Measurements from ENCODE around the gene RXRG.

RXRG gene

DNA sequence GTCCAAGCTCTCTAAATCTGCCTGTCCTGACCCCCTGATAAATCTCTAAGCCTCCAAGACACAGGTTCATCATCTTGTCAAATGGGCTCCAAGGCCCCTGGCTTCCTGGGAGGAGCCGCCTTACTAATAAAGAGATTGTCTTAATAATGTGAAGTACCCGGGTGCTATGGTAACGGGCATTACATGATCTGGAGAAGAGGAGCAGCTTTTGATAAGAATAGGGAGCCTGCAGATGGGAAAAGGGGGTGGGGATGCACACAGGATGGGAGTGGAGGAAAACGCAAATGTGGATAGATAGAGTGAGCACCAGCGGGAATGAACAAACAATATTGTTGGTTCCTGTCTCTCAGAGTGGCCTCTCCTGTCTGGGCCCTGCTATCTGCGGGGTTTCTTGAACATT lies 11.9 kb upstream of the RXRG start:
- H3K9me3 ChIP-seq (ENCODE audit: insufficient read depth, low read length): no peaks in the 10 kb centered on the region
- no peak overlapping the region for H3K27ac ChIP-seq (ENCODE audit: low read length)
- H3K36me3 ChIP-seq (replicated peaks; ENCODE audit: low read depth, low read length): no peaks in the 10 kb centered on the region
- H3K4me3 ChIP-seq (ENCODE audit: low read length): no peak overlapping the region
- H3K27me3 ChIP-seq (ENCODE audit: low read depth, low read length): peaks cover 69% of the 10 kb centered on the region
- H3K4me2 ChIP-seq (ENCODE audit: low read length): no peak overlapping the region
- H4K20me1 ChIP-seq (ENCODE audit: insufficient read depth, low read length): no peaks in the 10 kb centered on the region
- H3K79me2 ChIP-seq (ENCODE audit: low read length): no peaks in the 10 kb centered on the region
- H3K4me1 ChIP-seq (ENCODE audit: low read length): no peaks in the 10 kb centered on the region
- TF ChIP-seq, protein P1, sequence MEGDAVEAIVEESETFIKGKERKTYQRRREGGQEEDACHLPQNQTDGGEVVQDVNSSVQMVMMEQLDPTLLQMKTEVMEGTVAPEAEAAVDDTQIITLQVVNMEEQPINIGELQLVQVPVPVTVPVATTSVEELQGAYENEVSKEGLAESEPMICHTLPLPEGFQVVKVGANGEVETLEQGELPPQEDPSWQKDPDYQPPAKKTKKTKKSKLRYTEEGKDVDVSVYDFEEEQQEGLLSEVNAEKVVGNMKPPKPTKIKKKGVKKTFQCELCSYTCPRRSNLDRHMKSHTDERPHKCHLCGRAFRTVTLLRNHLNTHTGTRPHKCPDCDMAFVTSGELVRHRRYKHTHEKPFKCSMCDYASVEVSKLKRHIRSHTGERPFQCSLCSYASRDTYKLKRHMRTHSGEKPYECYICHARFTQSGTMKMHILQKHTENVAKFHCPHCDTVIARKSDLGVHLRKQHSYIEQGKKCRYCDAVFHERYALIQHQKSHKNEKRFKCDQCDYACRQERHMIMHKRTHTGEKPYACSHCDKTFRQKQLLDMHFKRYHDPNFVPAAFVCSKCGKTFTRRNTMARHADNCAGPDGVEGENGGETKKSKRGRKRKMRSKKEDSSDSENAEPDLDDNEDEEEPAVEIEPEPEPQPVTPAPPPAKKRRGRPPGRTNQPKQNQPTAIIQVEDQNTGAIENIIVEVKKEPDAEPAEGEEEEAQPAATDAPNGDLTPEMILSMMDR (IDR thresholded peaks at IDR 0.05; ENCODE audit: low read depth, low read length): no peak
- no peak overlapping the region for H3K9ac ChIP-seq (ENCODE audit: low read length)
- H2AFZ ChIP-seq (ENCODE audit: low read depth, low read length): no peak overlapping the region

GRCh38 chr1:165456114-165456513 lies 11.2 kb upstream of the RXRG start:
- H3K4me1 ChIP-seq (ENCODE audit: low read length): no peaks in the 10 kb centered on the region
- H3K4me2 ChIP-seq (ENCODE audit: low read length): no peak overlapping the region
- H4K20me1 ChIP-seq (ENCODE audit: insufficient read depth, low read length): no peaks in the 10 kb centered on the region
- no peak overlapping the region for H3K9ac ChIP-seq (ENCODE audit: low read length)
- H3K4me3 ChIP-seq (ENCODE audit: low read length): no peak overlapping the region
- no peak overlapping the region for H2AFZ ChIP-seq (ENCODE audit: low read depth, low read length)
- H3K36me3 ChIP-seq (replicated peaks; ENCODE audit: low read depth, low read length): no peaks in the 10 kb centered on the region
- no peak overlapping the region for H3K27ac ChIP-seq (ENCODE audit: low read length)
- TF ChIP-seq EZH2phosphoT487 (IDR thresholded peaks at IDR 0.05; ENCODE audit: low read depth): no peak
- TF ChIP-seq, protein P1 (IDR thresholded peaks at IDR 0.05; ENCODE audit: low read depth, low read length): no peak
- H3K9me3 ChIP-seq (ENCODE audit: insufficient read depth, low read length): no peaks in the 10 kb centered on the region
- H3K27me3 ChIP-seq (ENCODE audit: low read depth, low read length): peaks cover 68% of the 10 kb centered on the region
- H3K79me2 ChIP-seq (ENCODE audit: low read length): no peaks in the 10 kb centered on the region

DNA sequence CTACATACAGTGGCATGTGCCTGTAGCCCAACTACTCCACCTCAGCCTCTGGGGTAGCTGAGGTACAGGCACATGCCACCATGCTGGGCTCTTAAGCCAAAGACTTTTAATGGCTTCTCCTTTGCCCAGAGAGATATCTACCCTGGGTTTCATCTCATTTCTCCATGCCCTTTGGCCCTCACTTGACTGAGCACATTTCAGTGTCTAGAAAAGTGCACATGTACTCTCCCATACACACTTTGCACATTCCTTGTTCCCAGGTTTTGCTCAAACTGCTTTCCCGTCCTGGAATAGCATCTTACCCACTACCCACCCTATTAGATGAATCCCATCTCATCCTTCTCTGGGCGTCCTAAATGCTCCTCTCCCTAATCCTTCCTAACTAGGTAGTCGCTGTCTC lies 10.2 kb upstream of the RXRG start:
- Histone ChIP-seq H3K9me3 (ENCODE audit: insufficient read depth, low read length) (no peaks in the 10 kb centered on the region), H3K27ac (ENCODE audit: low read length) (no peak overlapping the region), H3K36me3 (replicated peaks; ENCODE audit: low read depth, low read length) (no peaks in the 10 kb centered on the region), H3K4me3 (ENCODE audit: low read length) (no peak overlapping the region), H3K4me2 (ENCODE audit: low read length) (no peak overlapping the region), H3K79me2 (ENCODE audit: low read length) (no peaks in the 10 kb centered on the region), H3K4me1 (ENCODE audit: low read length) (no peaks in the 10 kb centered on the region), H3K27me3 (ENCODE audit: low read depth, low read length) (peaks cover 67% of the 10 kb centered on the region), H4K20me1 (ENCODE audit: insufficient read depth, low read length) (no peaks in the 10 kb centered on the region), H3K9ac (ENCODE audit: low read length) (no peak overlapping the region), H2AFZ (ENCODE audit: low read depth, low read length) (no peak overlapping the region)
- TF ChIP-seq, protein P1 (IDR thresholded peaks at IDR 0.05; ENCODE audit: low read depth, low read length): no peak
- no peak for TF ChIP-seq EZH2phosphoT487 (IDR thresholded peaks at IDR 0.05; ENCODE audit: low read depth)

GRCh38 chr1:165454091-165454610 lies 9.2 kb upstream of the RXRG start:
- H3K27ac ChIP-seq (ENCODE audit: low read length): no peak overlapping the region
- TF ChIP-seq, protein P1 (IDR thresholded peaks at IDR 0.05; ENCODE audit: low read depth, low read length): no peak
- TF ChIP-seq EZH2phosphoT487 (IDR thresholded peaks at IDR 0.05; ENCODE audit: low read depth): no peak
- H3K79me2 ChIP-seq (ENCODE audit: low read length): no peaks in the 10 kb centered on the region
- H3K27me3 ChIP-seq (ENCODE audit: low read depth, low read length): peaks cover 69% of the 10 kb centered on the region
- no peak overlapping the region for H3K9ac ChIP-seq (ENCODE audit: low read length)
- no peaks in the 10 kb centered on the region for H3K36me3 ChIP-seq (replicated peaks; ENCODE audit: low read depth, low read length)
- H3K4me2 ChIP-seq (ENCODE audit: low read length): no peak overlapping the region
- H3K4me3 ChIP-seq (ENCODE audit: low read length): no peak overlapping the region
- no peaks in the 10 kb centered on the region for H4K20me1 ChIP-seq (ENCODE audit: insufficient read depth, low read length)
- no peaks in the 10 kb centered on the region for H3K9me3 ChIP-seq (ENCODE audit: insufficient read depth, low read length)
- no peaks in the 10 kb centered on the region for H3K4me1 ChIP-seq (ENCODE audit: low read length)
- no peak overlapping the region for H2AFZ ChIP-seq (ENCODE audit: low read depth, low read length)
